ENCODE data around the gene ITGB1BP1. TPM values are rescaled to one million over a fixed set of nuclear protein-coding genes. Genes with fewer than 3 reads are reported as not detected.

Gene ITGB1BP1
- total and polyA plus RNA-seq, 2 of the 13 experiments (the other 11 are each of a cell fraction or from before 2014, with no cell fraction given): 106 to 108 TPM

DNA sequence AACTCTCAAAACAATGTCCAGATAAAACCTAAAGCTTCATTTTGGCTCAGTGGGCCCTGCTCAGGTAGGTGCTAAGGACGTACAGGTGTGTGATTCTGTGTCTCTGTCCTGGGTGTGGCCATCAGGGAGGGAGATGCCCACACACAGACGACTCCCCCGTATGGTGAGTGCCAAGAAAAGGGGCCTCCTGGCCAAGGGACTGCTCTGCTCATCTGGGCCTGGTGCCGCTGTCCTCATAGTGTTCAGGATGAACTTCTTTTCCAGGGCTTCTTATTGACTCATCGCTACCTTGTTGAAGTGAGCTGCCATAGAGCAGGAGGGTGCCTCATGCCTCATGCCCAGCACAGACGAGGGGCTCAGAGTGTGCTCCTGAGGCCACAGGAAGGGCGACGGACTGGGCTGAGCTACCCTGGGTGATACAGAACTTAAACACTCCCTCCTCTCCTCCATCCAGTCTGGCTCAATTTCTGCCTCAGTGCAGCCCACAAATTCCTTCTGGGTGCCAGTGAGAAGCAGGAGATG lies 57.8 kb downstream of the ITGB1BP1 start (continued):
- TF ChIP-seq, protein P1, sequence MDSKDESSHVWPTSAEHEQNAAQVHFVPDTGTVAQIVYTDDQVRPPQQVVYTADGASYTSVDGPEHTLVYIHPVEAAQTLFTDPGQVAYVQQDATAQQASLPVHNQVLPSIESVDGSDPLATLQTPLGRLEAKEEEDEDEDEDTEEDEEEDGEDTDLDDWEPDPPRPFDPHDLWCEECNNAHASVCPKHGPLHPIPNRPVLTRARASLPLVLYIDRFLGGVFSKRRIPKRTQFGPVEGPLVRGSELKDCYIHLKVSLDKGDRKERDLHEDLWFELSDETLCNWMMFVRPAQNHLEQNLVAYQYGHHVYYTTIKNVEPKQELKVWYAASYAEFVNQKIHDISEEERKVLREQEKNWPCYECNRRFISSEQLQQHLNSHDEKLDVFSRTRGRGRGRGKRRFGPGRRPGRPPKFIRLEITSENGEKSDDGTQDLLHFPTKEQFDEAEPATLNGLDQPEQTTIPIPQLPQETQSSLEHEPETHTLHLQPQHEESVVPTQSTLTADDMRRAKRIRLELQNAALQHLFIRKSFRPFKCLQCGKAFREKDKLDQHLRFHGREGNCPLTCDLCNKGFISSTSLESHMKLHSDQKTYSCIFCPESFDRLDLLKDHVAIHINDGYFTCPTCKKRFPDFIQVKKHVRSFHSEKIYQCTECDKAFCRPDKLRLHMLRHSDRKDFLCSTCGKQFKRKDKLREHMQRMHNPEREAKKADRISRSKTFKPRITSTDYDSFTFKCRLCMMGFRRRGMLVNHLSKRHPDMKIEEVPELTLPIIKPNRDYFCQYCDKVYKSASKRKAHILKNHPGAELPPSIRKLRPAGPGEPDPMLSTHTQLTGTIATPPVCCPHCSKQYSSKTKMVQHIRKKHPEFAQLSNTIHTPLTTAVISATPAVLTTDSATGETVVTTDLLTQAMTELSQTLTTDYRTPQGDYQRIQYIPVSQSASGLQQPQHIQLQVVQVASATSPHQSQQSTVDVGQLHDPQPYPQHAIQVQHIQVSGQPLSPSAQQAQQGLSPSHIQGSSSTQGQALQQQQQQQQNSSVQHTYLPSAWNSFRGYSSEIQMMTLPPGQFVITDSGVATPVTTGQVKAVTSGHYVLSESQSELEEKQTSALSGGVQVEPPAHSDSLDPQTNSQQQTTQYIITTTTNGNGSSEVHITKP (CRISPR knock-in tag; IDR thresholded peaks at IDR 0.05; ENCODE audit: low read depth): no peak
- TF ChIP-seq MTA1 (CRISPR knock-in tag; IDR thresholded peaks at IDR 0.05; ENCODE audit: borderline replicate concordance) (peak; percentile 3; the same call in 1 of the 2 replicates), HNRNPUL1 (IDR thresholded peaks at IDR 0.05; ENCODE audit: low read depth, low read length) (no peak), ZNF264 (CRISPR knock-in tag; IDR thresholded peaks at IDR 0.05) (no peak), SOX6 (IDR thresholded peaks at IDR 0.05) (no peak), SOX6 (CRISPR knock-in tag; IDR thresholded peaks at IDR 0.05) (0 out of 2 replicates have a peak, but pooled peaks have one; percentile 59)
- TF ChIP-seq, protein P2, sequence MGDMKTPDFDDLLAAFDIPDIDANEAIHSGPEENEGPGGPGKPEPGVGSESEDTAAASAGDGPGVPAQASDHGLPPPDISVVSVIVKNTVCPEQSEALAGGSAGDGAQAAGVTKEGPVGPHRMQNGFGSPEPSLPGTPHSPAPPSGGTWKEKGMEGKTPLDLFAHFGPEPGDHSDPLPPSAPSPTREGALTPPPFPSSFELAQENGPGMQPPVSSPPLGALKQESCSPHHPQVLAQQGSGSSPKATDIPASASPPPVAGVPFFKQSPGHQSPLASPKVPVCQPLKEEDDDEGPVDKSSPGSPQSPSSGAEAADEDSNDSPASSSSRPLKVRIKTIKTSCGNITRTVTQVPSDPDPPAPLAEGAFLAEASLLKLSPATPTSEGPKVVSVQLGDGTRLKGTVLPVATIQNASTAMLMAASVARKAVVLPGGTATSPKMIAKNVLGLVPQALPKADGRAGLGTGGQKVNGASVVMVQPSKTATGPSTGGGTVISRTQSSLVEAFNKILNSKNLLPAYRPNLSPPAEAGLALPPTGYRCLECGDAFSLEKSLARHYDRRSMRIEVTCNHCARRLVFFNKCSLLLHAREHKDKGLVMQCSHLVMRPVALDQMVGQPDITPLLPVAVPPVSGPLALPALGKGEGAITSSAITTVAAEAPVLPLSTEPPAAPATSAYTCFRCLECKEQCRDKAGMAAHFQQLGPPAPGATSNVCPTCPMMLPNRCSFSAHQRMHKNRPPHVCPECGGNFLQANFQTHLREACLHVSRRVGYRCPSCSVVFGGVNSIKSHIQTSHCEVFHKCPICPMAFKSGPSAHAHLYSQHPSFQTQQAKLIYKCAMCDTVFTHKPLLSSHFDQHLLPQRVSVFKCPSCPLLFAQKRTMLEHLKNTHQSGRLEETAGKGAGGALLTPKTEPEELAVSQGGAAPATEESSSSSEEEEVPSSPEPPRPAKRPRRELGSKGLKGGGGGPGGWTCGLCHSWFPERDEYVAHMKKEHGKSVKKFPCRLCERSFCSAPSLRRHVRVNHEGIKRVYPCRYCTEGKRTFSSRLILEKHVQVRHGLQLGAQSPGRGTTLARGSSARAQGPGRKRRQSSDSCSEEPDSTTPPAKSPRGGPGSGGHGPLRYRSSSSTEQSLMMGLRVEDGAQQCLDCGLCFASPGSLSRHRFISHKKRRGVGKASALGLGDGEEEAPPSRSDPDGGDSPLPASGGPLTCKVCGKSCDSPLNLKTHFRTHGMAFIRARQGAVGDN (CRISPR knock-in tag; IDR thresholded peaks at IDR 0.05): peak; percentile 64
- TF ChIP-seq, protein P3, sequence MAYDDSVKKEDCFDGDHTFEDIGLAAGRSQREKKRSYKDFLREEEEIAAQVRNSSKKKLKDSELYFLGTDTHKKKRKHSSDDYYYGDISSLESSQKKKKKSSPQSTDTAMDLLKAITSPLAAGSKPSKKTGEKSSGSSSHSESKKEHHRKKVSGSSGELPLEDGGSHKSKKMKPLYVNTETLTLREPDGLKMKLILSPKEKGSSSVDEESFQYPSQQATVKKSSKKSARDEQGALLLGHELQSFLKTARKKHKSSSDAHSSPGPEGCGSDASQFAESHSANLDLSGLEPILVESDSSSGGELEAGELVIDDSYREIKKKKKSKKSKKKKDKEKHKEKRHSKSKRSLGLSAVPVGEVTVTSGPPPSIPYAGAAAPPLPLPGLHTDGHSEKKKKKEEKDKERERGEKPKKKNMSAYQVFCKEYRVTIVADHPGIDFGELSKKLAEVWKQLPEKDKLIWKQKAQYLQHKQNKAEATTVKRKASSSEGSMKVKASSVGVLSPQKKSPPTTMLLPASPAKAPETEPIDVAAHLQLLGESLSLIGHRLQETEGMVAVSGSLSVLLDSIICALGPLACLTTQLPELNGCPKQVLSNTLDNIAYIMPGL (CRISPR knock-in tag; IDR thresholded peaks at IDR 0.05; ENCODE audit: borderline replicate concordance in 1 of 2, low read depth in 1 of 2): 0 out of 4 replicates have a peak, but pooled peaks of 1 of the 2 experiments have one; percentile 9
- TF ChIP-seq, protein P4, sequence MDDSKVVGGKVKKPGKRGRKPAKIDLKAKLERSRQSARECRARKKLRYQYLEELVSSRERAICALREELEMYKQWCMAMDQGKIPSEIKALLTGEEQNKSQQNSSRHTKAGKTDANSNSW (CRISPR knock-in tag; IDR thresholded peaks at IDR 0.05; ENCODE audit: borderline replicate concordance): no peak
- TF ChIP-seq, protein P5, sequence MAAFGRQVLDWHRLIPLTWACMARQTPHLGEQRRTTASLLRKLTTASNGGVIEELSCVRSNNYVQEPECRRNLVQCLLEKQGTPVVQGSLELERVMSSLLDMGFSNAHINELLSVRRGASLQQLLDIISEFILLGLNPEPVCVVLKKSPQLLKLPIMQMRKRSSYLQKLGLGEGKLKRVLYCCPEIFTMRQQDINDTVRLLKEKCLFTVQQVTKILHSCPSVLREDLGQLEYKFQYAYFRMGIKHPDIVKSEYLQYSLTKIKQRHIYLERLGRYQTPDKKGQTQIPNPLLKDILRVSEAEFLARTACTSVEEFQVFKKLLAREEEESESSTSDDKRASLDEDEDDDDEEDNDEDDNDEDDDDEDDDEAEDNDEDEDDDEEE (CRISPR knock-in tag; IDR thresholded peaks at IDR 0.05): 0 out of 2 replicates have a peak, but pooled peaks have one; percentile 59

Measured in HepG2 (cell line).